BLaER1 treated with 17β-estradiol and CSF1 and Interleukin-3, amounts not matched to agents 10 nM and 100 nM (cell line): ENCODE measurements around the gene TCF7.
"Not testable (repeated sequence)": the region's sequence is repeated elsewhere in the genome, so short reads cannot be mapped to it uniquely, and the experiment has no call there.

ENCODE experiments used
- H3K27ac ChIP-seq, 11 experiments: shearing (Covaris generic); formaldehyde crosslinking; 2 replicates each; pipeline ENCODE4 v1.8.1; 2022
- H3K27me3 ChIP-seq, 11 experiments: shearing (Covaris generic); formaldehyde crosslinking; 2 replicates each; pipeline ENCODE4 v1.8.1; 2022
- H3K36me3 ChIP-seq, 11 experiments: shearing (Covaris generic); formaldehyde crosslinking; 2 replicates each; pipeline ENCODE4 v1.8.1; 2022
- H3K4me1 ChIP-seq, 10 experiments: shearing (Covaris generic); formaldehyde crosslinking; 2 replicates each; pipeline ENCODE4 v1.8.1; 2022
- H3K4me2 ChIP-seq, 11 experiments: shearing (Covaris generic); formaldehyde crosslinking; 2 replicates each; pipeline ENCODE4 v1.8.1; 2022
- H3K4me3 ChIP-seq, 10 experiments: shearing (Covaris generic); formaldehyde crosslinking; 2 replicates each; pipeline ENCODE4 v1.8.1; 2022
- H3K9ac ChIP-seq, 11 experiments: shearing (Covaris generic); formaldehyde crosslinking; 2 replicates each; pipeline ENCODE4 v1.8.1; 2022
- H3K9me3 ChIP-seq, 11 experiments: shearing (Covaris generic); formaldehyde crosslinking; replicated peaks in 1 of 11; 2 replicates each; pipeline ENCODE4 v1.8.1; 2022
- H4K20me1 ChIP-seq, 11 experiments: shearing (Covaris generic); formaldehyde crosslinking; 2 replicates each; pipeline ENCODE4 v1.8.1; 2022
- Cebpa-rat ChIP-seq, 11 experiments: shearing (Covaris generic); IDR thresholded peaks; 2 replicates each; pipeline ENCODE4 v1.8.1; 2022

The TCF7 gene

DNA sequence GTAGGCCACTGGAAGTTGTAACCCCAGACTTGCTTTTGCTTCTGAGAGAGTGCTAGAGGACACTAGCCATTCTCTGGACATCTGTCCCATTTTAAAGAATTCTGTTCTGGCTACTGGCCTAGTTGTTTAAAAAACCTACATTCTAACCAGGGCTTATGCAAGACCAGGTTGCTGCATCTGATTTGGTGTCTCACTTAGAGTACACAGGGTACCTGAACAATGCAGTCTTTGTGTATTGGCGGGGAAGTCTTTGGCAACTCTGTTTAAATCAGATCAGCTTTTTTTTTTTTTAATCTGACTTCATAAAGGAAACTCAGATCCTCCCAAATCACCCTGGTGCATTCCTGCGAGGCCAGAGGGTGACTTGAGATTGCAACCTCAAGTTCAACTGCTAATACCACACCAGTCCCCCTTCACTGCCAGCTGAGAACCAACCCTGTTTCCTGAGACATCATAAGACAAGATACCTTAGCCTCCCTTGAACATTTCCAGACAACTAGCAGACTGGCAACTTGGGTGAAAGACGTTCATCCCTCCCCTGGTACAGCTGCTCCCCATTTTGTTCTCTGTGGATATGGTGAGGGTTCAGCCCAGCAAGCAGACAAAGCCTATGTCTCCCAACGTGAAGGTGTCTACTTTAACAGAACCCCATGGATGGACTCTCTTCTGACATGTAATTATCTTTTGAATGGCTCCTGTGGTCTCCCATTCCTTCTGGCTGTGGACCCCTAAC, 35.3 kb downstream of the TCF7 start:
- Histone ChIP-seq H3K4me3 (no peak overlapping the region), H4K20me1 (peaks cover 63 to 100% (median 86%) of the 10 kb centered on the region in 11 experiments), H3K27me3 (no peaks in the 10 kb centered on the region), H3K9ac (peak overlapping the region in 2 of 11 experiments; percentile 4 to 16; a peak in 1 of 22 replicates), H3K9me3 (no peaks in the 10 kb centered on the region), H3K27ac (no peak overlapping the region), H3K4me2 (no peak overlapping the region), H3K36me3 (peaks cover 98 to 100% (median 99%) of the 10 kb centered on the region in 11 experiments), H3K4me1 (peaks cover 0 to 3% (median 0%) of the 10 kb centered on the region in 10 experiments; a peak in 1 of 20 replicates)
- TF ChIP-seq Cebpa-rat (IDR thresholded peaks at IDR 0.05) = no peak

DNA sequence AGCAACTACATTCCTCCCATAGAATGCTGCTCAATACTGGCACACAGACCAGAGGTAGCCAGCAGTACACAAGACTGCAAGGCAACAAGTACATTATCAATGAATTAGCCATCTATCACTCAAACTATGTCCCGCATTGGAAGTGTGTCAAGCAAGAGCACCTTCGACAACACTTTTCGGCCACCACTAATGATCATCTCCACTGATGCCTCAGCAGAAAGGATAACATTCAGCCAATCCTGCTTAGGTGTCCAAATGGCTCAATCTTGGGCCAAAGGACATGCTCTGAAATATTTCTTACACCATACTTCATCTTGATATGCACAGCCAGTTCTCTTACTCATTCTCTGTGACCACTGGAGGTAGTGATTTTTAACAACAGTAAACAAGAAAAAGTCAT, 37.2 kb downstream of the TCF7 start:
- H3K4me2 ChIP-seq = no peak overlapping the region
- TF ChIP-seq Cebpa-rat (IDR thresholded peaks at IDR 0.05) = no peak
- peaks cover 52 to 100% (median 84%) of the 10 kb centered on the region in 11 experiments for H4K20me1 ChIP-seq
- peaks cover 0 to 3% (median 0%) of the 10 kb centered on the region in 10 experiments; a peak in 1 of 20 replicates for H3K4me1 ChIP-seq
- H3K27ac ChIP-seq = no peak overlapping the region
- H3K9ac ChIP-seq = no peak overlapping the region
- no peaks in the 10 kb centered on the region for H3K9me3 ChIP-seq
- no peaks in the 10 kb centered on the region for H3K27me3 ChIP-seq
- H3K36me3 ChIP-seq = peaks cover 99 to 100% (median 100%) of the 10 kb centered on the region in 11 experiments
- H3K4me3 ChIP-seq = no peak overlapping the region

DNA sequence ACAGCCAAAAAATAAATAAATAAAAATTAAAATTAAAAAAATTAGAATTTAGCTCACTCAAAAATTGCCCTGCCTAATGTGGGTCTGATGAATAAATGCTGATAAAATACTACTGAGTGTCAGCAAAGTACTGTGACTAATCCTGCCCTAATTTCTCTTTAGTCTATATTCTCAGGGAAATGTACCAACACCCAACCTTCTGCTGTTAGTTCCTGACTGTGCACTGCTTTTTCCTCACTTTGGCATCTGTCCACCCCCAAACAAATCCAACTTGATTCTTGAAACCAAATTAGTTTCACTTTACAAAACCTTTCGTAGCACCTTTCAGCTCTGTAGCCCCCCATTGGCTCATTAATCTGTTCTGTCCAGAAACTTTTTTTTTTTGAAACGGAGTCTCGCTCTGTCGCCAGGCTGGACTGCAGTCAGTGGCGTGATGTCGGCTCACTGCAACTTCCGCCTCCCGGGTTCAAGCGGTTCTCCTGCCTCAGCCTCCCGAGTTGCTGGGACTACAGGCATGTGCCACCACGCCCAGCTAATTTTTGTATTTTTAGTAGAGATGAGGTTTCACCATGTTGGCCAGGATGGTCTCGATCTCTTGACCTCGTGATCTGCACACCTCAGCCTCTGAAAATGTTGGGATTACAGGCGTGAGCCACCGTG, 37.8 kb downstream of the TCF7 start:
- H3K4me3 ChIP-seq, H3K27ac ChIP-seq, H3K27me3 ChIP-seq, H3K4me1 ChIP-seq, H3K4me2 ChIP-seq, H3K9me3 ChIP-seq, H3K9ac ChIP-seq: not testable (repeated sequence)
- Histone ChIP-seq H4K20me1 (peaks cover 46 to 100% (median 81%) of the 10 kb centered on the region in 11 experiments), H3K36me3 (peaks cover 98 to 100% (median 100%) of the 10 kb centered on the region in 11 experiments)

DNA sequence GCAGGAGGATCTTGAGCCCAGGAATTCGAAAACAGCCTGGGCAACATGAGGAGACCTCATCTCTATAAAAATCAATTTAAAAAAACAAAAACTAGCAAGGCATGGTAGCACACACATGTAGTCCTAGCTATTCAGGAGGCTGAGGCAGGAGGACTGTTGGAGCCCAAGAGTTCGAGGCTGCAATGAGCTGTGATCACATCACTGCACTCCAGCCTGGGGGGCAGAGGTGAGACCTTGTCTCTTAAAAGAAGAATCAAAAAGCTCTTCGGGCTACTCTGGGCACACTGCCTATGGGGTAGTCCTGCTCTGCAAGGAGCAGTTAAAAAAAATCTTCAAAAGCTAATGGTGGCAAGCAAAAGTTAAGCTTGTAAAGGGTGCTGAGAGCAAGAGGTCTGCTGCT, 38.8 kb downstream of the TCF7 start:
- H3K9ac ChIP-seq = no peak overlapping the region
- H3K4me1 ChIP-seq = no peaks in the 10 kb centered on the region
- no peak overlapping the region for H3K4me2 ChIP-seq
- H4K20me1 ChIP-seq = peaks cover 37 to 100% (median 79%) of the 10 kb centered on the region in 11 experiments
- peaks cover 98 to 100% (median 100%) of the 10 kb centered on the region in 11 experiments for H3K36me3 ChIP-seq
- TF ChIP-seq Cebpa-rat (IDR thresholded peaks at IDR 0.05) = no peak
- no peak overlapping the region for H3K4me3 ChIP-seq
- H3K27ac ChIP-seq = no peak overlapping the region
- H3K27me3 ChIP-seq = no peaks in the 10 kb centered on the region
- H3K9me3 ChIP-seq = no peaks in the 10 kb centered on the region

DNA sequence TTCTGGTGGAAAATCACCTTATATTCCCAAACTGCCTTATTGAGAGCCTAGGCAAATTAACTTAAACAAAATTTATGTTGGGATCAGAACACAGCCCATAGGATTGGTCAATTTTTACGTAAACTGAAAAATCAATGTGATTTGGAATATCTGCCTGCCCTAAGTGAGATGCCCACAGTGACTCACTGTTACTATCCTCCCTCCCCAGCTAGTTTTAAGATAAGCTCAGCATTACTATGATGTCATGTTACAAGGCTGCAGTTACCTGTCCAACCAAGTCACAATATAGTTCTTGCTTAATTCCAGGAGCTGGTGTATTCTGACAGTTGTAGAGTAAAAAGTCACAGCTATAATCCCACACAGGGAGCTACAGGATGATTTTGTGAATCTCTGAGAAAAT, 39.2 kb downstream of the TCF7 start:
- no peak overlapping the region for H3K4me2 ChIP-seq
- H4K20me1 ChIP-seq = peaks cover 32 to 100% (median 77%) of the 10 kb centered on the region in 11 experiments
- H3K9me3 ChIP-seq = no peaks in the 10 kb centered on the region
- H3K27ac ChIP-seq = no peak overlapping the region
- no peak for TF ChIP-seq Cebpa-rat (IDR thresholded peaks at IDR 0.05)
- H3K9ac ChIP-seq = no peak overlapping the region
- no peaks in the 10 kb centered on the region for H3K4me1 ChIP-seq
- H3K36me3 ChIP-seq = peaks cover 98 to 100% (median 100%) of the 10 kb centered on the region in 11 experiments
- H3K27me3 ChIP-seq = no peaks in the 10 kb centered on the region
- no peak overlapping the region for H3K4me3 ChIP-seq

DNA sequence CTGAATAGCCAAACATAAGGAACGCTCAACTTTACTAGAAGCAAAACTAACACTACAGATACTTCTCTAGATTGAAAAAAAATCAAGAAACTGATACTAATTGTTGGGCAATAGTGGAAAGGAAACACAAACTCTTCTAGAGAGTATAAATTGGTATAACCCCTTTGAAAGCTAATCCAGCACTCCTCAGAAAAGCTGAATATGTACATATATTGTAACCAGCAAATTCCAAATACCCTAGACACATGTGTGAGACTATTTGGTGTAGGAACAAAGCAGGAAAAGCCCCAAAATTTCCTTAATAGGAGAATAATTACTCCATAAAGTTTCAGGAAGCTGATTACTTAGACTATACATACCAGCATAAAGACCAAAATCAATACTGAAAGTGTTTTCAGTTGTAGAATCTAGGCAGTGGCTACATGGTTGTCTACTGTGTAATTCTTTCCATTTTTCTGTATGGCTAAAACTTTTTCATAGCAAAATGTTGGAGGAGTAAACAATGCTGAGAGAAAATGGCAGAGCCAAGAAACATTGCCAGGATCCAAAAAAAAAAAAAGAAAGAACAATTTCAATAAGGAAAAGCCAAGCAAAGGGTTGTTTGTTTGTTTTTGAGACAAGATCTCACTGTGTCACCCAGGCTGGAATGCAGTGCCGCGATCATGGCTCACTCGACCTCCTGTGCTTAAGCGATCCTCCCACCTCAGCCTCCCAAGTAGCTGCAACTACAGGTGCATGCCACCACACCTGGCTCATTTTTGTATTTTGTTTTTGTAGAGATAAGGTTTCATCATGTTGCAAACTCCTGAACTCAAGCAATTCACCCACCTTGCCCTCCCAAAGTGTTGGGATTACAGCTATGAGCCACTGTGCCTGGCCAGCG, 47.3 kb downstream of the TCF7 start:
- no peak for TF ChIP-seq Cebpa-rat (IDR thresholded peaks at IDR 0.05)
- peaks cover 6 to 37% (median 34%) of the 10 kb centered on the region in 11 experiments; a peak in 21 of 22 replicates for H3K9me3 ChIP-seq
- no peak overlapping the region for H3K4me2 ChIP-seq
- H3K4me1 ChIP-seq = no peaks in the 10 kb centered on the region
- H4K20me1 ChIP-seq = peaks cover 12 to 94% (median 35%) of the 10 kb centered on the region in 11 experiments; a peak in 16 of 22 replicates
- H3K4me3 ChIP-seq = no peak overlapping the region
- H3K36me3 ChIP-seq = peaks cover 96 to 100% (median 100%) of the 10 kb centered on the region in 11 experiments
- no peaks in the 10 kb centered on the region for H3K27me3 ChIP-seq
- H3K27ac ChIP-seq = no peak overlapping the region
- no peak overlapping the region for H3K9ac ChIP-seq

DNA sequence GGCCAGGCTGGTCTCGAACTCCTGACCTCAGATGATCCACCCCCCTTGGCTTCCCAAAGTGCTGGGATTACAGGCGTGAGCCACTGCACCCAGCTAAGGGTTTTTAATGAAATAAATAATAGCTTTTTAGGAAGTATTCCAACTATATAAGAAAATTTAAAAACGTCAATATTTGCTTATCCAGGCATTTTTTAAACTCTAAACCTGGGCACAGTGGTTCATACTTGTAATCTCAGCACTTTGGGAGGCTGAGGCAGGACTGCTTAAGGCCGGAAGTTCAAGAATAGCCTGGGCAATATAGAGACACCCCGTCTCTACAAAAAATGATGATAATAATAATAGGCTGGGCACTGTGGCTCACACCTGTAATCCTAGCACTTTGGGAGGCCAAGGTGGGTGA, 48.1 kb downstream of the TCF7 start:
- H3K36me3 ChIP-seq = peaks cover 98 to 100% (median 100%) of the 10 kb centered on the region in 11 experiments
- H3K4me1 ChIP-seq = no peaks in the 10 kb centered on the region
- TF ChIP-seq Cebpa-rat (IDR thresholded peaks at IDR 0.05) = no peak
- no peak overlapping the region for H3K9ac ChIP-seq
- peaks cover 16 to 94% (median 38%) of the 10 kb centered on the region in 11 experiments; a peak in 16 of 22 replicates for H4K20me1 ChIP-seq
- no peak overlapping the region for H3K27ac ChIP-seq
- no peaks in the 10 kb centered on the region for H3K27me3 ChIP-seq
- H3K4me3 ChIP-seq = no peak overlapping the region
- no peak overlapping the region for H3K4me2 ChIP-seq
- peaks cover 6 to 37% (median 34%) of the 10 kb centered on the region in 11 experiments; a peak in 21 of 22 replicates for H3K9me3 ChIP-seq

DNA sequence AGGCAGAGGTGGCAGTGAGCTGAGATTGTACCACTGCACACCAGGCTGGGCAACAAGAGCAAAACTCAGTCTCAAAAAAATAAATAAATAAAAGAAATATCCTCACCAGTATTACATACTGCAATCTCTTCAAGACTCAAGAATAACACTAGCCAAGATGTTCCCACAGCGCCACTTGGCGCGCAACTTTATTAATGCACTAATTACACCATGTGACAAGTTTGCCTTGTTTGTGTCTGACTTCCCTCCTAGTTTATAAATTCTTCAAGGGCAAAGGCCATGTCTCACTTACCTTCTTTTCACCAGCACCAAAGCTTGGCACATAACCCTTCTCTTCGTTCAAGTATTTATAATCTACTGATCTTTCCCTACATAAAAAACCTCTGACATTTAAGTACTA, 57.5 kb downstream of the TCF7 start:
- H3K27ac ChIP-seq = no peak overlapping the region
- no peak for TF ChIP-seq Cebpa-rat (IDR thresholded peaks at IDR 0.05)
- H3K9ac ChIP-seq = no peak overlapping the region
- H3K4me2 ChIP-seq = no peak overlapping the region
- peaks cover 67 to 74% (median 70%) of the 10 kb centered on the region in 11 experiments for H3K36me3 ChIP-seq
- H3K4me3 ChIP-seq = no peak overlapping the region
- peaks cover 70 to 98% (median 94%) of the 10 kb centered on the region in 11 experiments for H4K20me1 ChIP-seq
- peaks cover 10 to 24% (median 17%) of the 10 kb centered on the region in 10 experiments; a peak in 19 of 20 replicates for H3K4me1 ChIP-seq
- H3K9me3 ChIP-seq = no peaks in the 10 kb centered on the region
- no peaks in the 10 kb centered on the region for H3K27me3 ChIP-seq
